ENCODE measurements around the gene RNF126.
"Not testable (repeated sequence)": the region's sequence is repeated elsewhere in the genome, so short reads cannot be mapped to it uniquely, and the experiment has no call there.

The RNF126 gene

DNA sequence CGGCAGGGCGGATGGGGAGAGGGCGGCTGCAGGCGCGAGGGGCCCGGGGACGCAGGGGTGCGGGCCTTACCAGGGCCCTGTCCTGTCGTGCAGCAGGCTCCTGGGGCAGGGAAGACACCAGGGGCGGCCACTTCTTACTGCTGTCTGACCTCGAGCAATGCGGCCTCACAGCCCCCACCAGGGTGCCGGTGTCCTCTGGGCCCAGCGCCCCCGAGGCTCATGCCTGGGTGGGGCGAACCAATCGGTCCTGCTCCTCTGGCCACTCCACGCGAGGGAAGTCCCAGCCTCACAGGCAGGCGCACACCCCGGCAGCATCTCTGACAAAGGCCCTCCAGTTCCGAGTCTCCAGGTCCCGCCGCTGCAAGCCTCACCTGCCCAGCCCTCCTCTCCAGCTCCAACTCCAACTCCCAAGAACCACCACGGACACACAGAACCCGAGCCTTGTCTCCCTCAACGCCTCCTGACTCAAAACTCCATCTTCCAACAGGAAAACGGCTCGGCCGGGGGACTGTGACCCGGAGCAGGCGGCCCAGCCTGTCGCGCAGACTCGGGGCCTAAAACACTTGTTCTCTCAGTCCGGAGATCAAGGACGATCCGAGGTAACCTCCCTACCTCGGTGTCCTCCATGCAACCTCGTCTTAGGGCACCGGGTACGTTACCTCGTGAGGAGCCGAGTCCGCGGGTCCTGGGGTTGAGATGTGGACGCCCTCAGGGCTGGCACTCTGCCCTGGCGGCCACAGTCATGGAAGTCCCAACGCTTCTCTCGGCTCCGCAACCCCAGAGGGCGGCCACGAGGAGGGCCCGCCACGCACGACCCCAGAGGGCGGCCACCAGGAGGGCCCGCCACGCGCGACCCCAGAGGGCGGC, 16.9 kb downstream of the RNF126 start:
- DNase-seq, result no peak

DNA sequence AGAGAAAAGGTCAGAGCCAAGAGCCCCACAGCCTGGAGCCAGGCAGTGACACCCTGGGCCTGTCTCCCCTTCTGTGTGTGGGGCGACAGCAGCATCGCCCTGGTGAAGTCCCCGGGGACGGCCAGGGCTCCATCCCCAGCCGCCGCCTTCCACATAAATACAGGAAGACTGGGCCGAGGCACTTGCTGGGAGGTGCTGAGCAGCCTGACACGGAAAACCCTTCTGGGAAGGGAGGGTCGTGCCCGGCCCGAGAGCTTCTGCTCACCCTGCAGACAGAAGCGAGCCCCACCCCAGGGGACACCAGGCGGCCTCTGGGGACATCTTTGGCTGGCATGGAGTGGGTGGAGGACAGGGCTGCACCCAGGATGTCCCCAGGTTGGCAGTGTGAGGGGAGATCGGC, 18.2 kb downstream of the RNF126 start:
- DNase-seq, result no peak

GRCh38 chr19:644363-644762, 18.7 kb downstream of the RNF126 start:
- DNase-seq, result no peak

GRCh38 chr19:643736-644135, 19.3 kb downstream of the RNF126 start:
- no peak for DNase-seq

DNA sequence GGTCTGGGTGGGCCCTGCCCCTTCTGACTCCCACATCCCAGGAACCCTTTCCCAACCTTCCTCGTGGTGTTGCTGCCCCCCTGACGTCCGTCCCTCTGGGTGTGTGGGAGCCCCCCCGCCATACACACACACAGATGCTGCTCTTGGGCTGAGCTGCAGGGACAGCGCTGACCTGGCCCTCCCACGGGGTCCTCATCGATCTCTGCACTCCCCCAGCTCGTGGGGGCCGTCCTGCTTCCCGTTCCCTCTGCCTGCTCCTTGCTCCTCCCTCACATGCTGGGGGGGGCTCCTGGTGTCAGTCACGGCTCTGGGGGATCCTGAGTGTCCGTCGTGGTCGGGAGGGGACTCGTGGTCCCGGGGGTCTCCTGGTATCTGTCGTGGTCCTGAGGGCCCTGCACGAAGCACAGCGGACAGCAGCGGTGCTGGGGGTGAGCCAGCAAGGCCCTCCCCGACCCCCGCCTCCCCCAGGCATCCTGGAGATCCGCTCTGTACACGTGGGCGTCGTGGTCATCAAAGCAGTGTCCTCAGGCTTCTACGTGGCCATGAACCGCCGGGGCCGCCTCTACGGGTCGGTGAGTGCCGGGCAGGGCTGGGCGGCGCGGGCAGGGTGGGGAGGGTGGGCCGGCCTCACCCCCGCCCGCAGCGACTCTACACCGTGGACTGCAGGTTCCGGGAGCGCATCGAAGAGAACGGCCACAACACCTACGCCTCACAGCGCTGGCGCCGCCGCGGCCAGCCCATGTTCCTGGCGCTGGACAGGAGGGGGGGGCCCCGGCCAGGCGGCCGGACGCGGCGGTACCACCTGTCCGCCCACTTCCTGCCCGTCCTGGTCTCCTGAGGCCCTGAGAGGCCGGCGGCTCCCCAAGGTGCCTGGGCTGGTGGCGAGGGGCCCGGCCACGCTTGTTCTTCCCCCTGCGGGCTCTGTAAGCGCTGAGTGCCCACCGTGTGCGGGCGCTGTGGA, 20.0 kb downstream of the RNF126 start:
- no peak for DNase-seq

GRCh38 chr19:641702-642101, 21.3 kb downstream of the RNF126 start:
- DNase-seq, result no peak

GRCh38 chr19:640606-641189, 22.3 kb downstream of the RNF126 start:
- DNase-seq, result no peak

DNA sequence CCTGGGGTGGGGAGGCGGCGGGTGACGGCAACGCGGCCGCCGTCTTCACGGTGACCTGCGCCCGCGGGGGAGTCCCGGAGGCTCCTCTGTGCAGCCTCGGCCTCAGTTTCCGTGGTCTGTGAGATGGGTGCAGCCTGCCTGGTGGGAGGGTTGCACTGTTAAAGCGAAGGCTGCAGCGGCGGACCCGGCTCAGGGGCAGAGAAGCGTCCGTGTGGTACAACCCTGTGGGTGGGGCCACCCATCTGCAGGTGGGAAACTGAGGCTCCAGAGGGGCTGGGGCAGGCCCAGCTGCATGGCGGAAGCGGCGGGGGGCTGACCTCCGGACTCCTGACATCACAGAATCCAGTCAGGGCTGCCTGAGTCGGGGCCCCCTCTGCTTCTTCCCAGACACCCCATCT, 22.9 kb downstream of the RNF126 start:
- no peak for DNase-seq

DNA sequence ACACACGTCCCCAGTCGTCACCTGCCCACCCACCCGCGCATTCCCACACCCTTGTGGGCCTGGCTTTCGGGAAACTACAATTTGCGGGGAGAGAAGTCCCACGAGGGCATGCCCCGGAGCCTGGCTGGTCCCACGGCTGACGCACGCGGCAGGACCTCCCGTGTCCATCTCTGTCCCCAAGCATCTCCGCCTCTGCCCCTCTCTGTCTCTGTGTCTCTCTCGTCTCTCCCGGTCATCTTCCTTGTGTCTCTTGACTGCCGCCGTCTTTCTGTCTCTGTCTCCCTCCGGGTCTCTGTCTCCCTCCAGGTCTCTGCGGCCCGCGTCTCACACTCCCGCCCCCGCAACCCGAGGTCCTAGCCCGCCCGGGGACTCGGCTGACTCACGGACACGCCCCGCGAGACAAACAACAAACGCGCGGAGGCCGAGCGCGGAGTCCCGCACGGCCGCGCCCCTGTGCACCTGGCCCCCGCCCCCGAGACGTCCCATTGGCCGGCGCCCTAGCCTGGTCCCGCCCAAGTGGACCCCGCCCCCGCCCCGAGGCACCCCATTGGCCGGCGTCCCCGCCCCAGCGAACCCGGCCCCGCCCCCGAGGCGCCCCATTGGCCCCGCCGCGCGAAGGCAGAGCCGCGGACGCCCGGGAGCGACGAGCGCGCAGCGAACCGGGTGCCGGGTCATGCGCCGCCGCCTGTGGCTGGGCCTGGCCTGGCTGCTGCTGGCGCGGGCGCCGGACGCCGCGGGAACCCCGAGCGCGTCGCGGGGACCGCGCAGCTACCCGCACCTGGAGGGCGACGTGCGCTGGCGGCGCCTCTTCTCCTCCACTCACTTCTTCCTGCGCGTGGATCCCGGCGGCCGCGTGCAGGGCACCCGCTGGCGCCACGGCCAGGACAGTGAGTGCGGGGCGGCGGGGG, 23.5 kb downstream of the RNF126 start, which contains the start of gene FGF22:
FGF22 (plus strand) TSS at position 627 of the 908 bp plus-strand sequence; CDS start at position 674, 47 bp downstream.
- DNase-seq, result peak; percentile 93

- DNase-seq, result no peak
Measured at GRCh38 chr19:638906-639252, 24.1 kb downstream of the RNF126 start.

- DNase-seq, result no peak
Measured at GRCh38 chr19:634975-635652, 27.9 kb downstream of the RNF126 start.

GRCh38 chr19:633786-634639, 29.0 kb downstream of the RNF126 start:
- no peak for DNase-seq

DNA sequence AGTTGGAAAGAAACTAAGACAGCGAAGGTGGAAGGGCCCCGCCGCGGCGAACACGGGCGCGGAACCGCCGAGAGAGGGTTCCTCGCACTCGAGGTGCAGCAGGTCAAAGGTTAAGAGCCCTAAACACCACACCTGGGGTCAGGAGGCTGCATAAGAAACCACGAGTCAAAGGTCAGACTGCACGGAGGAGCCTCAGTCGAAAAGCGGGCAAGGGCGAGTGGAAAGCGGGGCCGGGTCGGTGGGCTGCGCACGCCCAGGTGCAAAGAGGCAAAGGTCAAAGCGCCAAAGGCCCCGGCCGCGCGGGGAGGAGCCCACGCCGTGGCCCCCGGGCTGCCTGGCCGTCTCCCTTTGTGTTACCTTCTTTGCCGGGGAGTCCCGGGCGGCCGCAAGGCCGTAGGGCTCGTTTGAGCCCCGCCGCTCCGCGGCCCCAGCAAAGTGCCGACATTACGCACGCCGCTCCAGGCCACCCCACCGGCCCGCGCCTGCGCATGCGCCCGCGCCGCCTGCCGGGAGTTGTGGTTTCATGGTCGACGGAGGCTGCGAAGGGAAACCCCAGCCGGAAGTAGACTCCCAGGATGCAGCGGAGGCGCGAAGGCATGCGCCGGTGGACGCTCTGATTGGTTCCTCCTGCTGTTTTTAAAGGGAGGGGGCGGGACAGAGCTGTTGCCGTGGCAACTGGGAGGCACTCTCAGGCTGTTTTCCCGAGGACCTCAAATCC, 29.8 kb downstream of the RNF126 start, which contains the start of gene POLRMT:
POLRMT (minus strand) TSS at position 470 of the 718 bp plus-strand sequence; CDS start at position 445, 25 bp downstream.
- DNase-seq, result peak; percentile 98

DNA sequence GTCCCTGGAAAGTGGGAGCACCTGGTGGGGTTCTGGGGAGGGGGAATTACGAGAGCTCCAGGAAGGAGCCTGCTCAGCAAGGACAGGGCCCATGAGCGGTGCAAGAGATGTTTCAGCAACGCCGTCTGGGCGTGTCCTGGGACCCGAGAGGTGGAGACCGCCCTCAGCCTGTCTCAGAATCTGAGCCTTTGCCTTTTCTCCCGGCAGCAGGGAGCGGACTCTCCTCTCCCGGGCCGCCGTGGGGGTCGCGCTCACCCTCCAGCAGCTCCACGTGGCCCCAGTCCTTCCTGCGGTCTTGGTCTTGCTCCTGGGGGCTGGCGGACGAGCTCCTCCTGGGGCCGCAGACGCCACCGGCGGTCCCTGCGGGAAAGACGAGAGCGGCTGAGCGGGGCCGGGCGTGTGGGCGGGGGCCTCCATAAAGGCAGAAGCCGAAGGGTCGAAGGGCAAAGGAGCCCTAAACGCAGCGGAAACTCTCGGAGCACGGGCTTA, 30.4 kb downstream of the RNF126 start:
- DNase-seq, result no peak

DNA sequence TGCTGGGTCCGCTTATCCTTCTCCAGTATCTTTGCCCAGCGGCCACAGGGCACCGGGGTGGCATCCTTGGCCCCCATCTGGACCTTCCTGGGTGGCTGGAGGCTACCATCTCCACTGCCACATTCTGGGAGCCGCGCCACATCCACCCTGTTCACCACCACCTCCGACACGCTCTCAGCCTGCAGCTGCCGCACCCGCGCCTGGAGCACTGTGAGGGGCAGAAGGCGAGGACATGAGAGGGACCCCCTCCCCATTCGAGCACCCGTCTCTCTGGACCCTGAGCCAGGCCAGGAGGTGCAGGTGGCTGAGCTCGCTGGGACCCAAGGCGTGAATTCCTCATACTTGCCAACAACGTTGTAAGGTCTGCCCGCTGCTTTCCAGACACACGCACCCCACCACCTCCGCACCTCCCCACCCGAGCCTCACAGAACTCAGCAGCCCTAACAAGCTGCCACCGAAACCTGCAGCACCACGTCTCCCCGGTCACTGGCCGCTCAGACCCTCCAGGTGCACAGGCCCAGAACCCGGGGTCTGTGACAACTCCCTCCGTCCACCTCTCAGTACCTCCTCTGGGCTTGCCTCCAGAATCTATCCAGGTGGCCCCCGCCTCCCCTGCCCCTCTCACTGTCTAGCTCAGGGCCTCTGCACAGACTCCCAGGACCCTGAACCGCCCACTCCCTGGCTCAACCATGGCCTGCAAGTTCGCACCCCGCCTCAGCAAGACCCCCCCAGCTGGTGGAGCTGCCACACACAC, 32.9 kb downstream of the RNF126 start:
- no peak for DNase-seq

GRCh38 chr19:629515-629914, 33.5 kb downstream of the RNF126 start:
- not testable (repeated sequence) for DNase-seq

GRCh38 chr19:628168-628567, 34.8 kb downstream of the RNF126 start:
- no peak for DNase-seq

DNA sequence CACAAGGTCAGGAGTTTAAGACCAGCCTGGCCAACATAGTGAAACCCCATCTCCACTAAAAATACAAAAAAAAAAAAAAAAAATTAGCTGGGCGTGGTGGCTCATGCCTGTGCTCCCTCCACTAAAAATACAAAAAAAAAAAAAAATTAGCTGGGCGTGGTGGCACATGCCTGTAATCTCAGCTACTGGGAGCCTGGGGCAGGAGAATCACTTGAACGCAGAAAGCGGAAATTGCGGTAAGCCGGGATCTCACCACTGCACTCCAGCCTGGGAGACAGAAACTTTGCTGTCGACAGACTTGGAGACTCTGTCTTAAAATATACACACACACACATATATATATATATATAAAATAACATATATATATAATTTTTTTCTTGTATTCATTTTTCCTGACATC, 36.4 kb downstream of the RNF126 start:
- not testable (repeated sequence) for DNase-seq

DNA sequence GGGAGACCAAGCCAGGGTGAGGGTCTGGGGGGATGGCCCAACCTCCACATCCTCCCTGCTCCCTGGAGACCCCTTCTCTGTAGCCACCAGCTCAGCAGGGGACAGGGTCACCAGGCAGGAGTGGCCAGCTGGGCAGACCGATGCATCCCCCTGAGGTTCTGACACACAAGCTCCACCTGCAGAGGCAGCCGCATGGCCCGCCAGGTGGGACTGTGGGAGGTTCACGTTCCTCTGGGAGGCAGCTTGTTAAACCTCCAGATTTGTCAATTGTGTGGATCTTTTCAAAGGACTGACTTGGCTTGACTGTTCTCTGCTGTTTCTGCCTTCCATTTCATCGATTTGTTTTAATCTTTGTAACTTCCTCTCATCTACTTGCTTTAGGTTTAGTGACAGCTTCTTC, 37.8 kb downstream of the RNF126 start:
- no peak for DNase-seq
